Endothelial cell of umbilical vein (primary cell): ENCODE measurements around the gene CARHSP1. TPM values are rescaled to one million over a fixed set of nuclear protein-coding genes. Genes with fewer than 3 reads are reported as not detected.

Experiments
- BruUV-seq: library from RNA; stranded (reverse); fragments of 400-500 nt; replicated peaks from 2 replicates; lab custom pipeline; 2021; lab: Mats Ljungman, UMichigan
- CTCF ChIA-PET: fragments of 300-600, 350-600 bp; sonication (Branson Sonifier 250); formaldehyde crosslinking; loops from one replicate; lab custom pipeline; 2021; ENCODE audit warnings: antibody characterized with exemption, inconsistent platforms; lab: Charles Lee
- POLR2A ChIA-PET: fragments of 300-600, 350-600 bp; sonication (Branson Sonifier 250); formaldehyde crosslinking; loops from one replicate; lab custom pipeline; 2021; ENCODE audit warnings: antibody characterized with exemption, inconsistent platforms; lab: Charles Lee
- DNase-seq: peaks from one replicate; pipeline ENCODE4 v3.0.0-alpha.2; 2011; ENCODE audit warnings: low read depth, low spot score
- FAIRE-seq: peaks from 2 replicates; lab custom pipeline; 2011; peaks lifted over from hg19 to GRCh38; lab: Jason Lieb, UNC
- H2AFZ ChIP-seq: 2 replicates; pipeline ENCODE4 v1.6.0; 2012; ENCODE audit warnings: low read depth, low read length, control low read depth, inconsistent platforms
- H3K27ac ChIP-seq: 2 replicates; pipeline ENCODE4 v1.5.1; 2011; ENCODE audit warnings: low read depth, mild to moderate bottlenecking, control low read depth, low read length, moderate library complexity; ENCODE audit not compliant: insufficient read depth
- H3K27me3 ChIP-seq, 2 experiments: 2 replicates each; pipeline versions ENCODE4 v1.6.0 to v1.6.1; 2011; ENCODE audit warnings: low read length in 2 of 2, mixed read lengths in 1 of 2; ENCODE audit not compliant: control insufficient read depth in 2 of 2, insufficient read depth in 2 of 2
- H3K36me3 ChIP-seq, 2 experiments: 2 replicates in 1 of 2; 3 replicates in 1 of 2; pipeline ENCODE4 v1.5.1; 2011; ENCODE audit warnings: low read length in 2 of 2, mild to moderate bottlenecking in 1 of 2, moderate library complexity in 1 of 2; ENCODE audit not compliant: control insufficient read depth in 2 of 2, insufficient read depth in 2 of 2; ENCODE audit errors: extremely low read depth in 1 of 2
- H3K4me1 ChIP-seq: 3 replicates; pipeline ENCODE4 v1.5.1; 2011; ENCODE audit warnings: mild to moderate bottlenecking, low read length; ENCODE audit not compliant: control insufficient read depth, insufficient read depth; ENCODE audit errors: extremely low read depth
- H3K4me2 ChIP-seq: 2 replicates; pipeline ENCODE4 v1.6.1; 2011; ENCODE audit warnings: low read length, control low read depth, mixed read lengths; ENCODE audit not compliant: insufficient read depth
- H3K4me3 ChIP-seq, 3 experiments: fragments of 200-600 bp in 1 of 3; sonication (generic), shearing (Covaris generic) in 1 of 3; replicated peaks in 1 of 3; 2 replicates each; pipeline ENCODE4 v1.5.1; 2011 to 2016; ENCODE audit warnings: control low read depth in 3 of 3, low read length in 3 of 3, mild to moderate bottlenecking in 2 of 3, inconsistent platforms in 1 of 3, low read depth in 1 of 3, moderate library complexity in 1 of 3; ENCODE audit not compliant: insufficient read depth in 1 of 3
- H3K79me2 ChIP-seq: 2 replicates; pipeline ENCODE4 v1.6.0; 2012; ENCODE audit warnings: low read length, inconsistent platforms; ENCODE audit not compliant: control insufficient read depth, insufficient read depth
- H3K9ac ChIP-seq: replicated peaks from 2 replicates; pipeline ENCODE3; 2011; ENCODE audit warnings: low read length, control low read depth; ENCODE audit not compliant: insufficient read depth; ENCODE audit errors: extremely low read depth
- H3K9me1 ChIP-seq: replicated peaks from 3 replicates; pipeline ENCODE4 v1.6.0; 2011; ENCODE audit warnings: mild to moderate bottlenecking, low read length; ENCODE audit not compliant: control insufficient read depth, insufficient read depth; ENCODE audit errors: extremely low read depth
- H3K9me3 ChIP-seq: replicated peaks from 2 replicates; pipeline ENCODE4 v1.5.1; 2012; ENCODE audit warnings: low read length, inconsistent platforms; ENCODE audit not compliant: control insufficient read depth, insufficient read depth
- H4K20me1 ChIP-seq: replicated peaks from 2 replicates; pipeline ENCODE3; 2011; ENCODE audit warnings: mild to moderate bottlenecking, low read length; ENCODE audit not compliant: control insufficient read depth, insufficient read depth; ENCODE audit errors: extremely low read depth
- CTCF ChIP-seq, 2 donors: IDR thresholded peaks; 1 replicate in 1 of 2; 2 replicates in 1 of 2; pipeline ENCODE4 v1.5.1; 2011; ENCODE audit warnings: low read length in 2 of 2, mild to moderate bottlenecking in 2 of 2, moderate library complexity in 2 of 2, control low read depth in 1 of 2, inconsistent platforms in 1 of 2, low read depth in 1 of 2; ENCODE audit not compliant: insufficient read depth in 1 of 2; ENCODE audit errors: extremely low read depth in 1 of 2
- EZH2 ChIP-seq: IDR thresholded peaks from 2 replicates; pipeline ENCODE4 v1.6.1; 2012; ENCODE audit warnings: borderline replicate concordance, low read depth, mild to moderate bottlenecking, moderate library complexity, low read length, inconsistent platforms; ENCODE audit not compliant: severe bottlenecking
- FOS ChIP-seq: IDR thresholded peaks from 2 replicates; pipeline ENCODE4 v1.6.1; 2011; ENCODE audit warnings: mild to moderate bottlenecking, low read length, moderate library complexity, borderline replicate concordance; ENCODE audit not compliant: insufficient read depth
- GATA2 ChIP-seq: IDR thresholded peaks from 2 replicates; pipeline ENCODE4 v1.7.0; 2011; ENCODE audit warnings: low read depth, mild to moderate bottlenecking, moderate library complexity, mixed read lengths, low read length; ENCODE audit not compliant: insufficient read length, insufficient read depth
- JUN ChIP-seq: IDR thresholded peaks from 2 replicates; pipeline ENCODE4 v1.6.1; 2011; ENCODE audit warnings: borderline replicate concordance, low read depth; ENCODE audit not compliant: insufficient read length, insufficient read depth
- MAX ChIP-seq: IDR thresholded peaks from 2 replicates; pipeline ENCODE4 v1.6.1; 2011; ENCODE audit not compliant: insufficient read depth, insufficient read length
- MYC ChIP-seq: IDR thresholded peaks from one replicate; pipeline ENCODE4 v1.6.1; 2011; ENCODE audit warnings: mild to moderate bottlenecking, low read depth, low read length
- POLR2A ChIP-seq: IDR thresholded peaks from 2 replicates; pipeline ENCODE4 v1.6.1; 2012; ENCODE audit warnings: low read depth, mild to moderate bottlenecking, control low read depth, low read length
- POLR2AphosphoS5 ChIP-seq: IDR thresholded peaks from 2 replicates; pipeline ENCODE4 v1.6.1; 2012; ENCODE audit warnings: low read depth, mild to moderate bottlenecking, control low read depth, low read length, moderate library complexity; ENCODE audit not compliant: insufficient read depth
- dilution Hi-C: fragments of 300-500 bp; cut with MboI; formaldehyde crosslinking; loops from one replicate; pipeline ENCODE4 v1.15.0; 2019; ENCODE audit warnings: low sequenced_read_pairs; ENCODE audit not compliant: extremely low pct_ligation_motif_present
- intact Hi-C: fragments of 100-400 bp; cut with micrococcal nuclease; formaldehyde crosslinking; loops from one replicate; pipeline ENCODE4 v1.10.0; 2022
- polyA plus RNA-seq, 4 experiments: library from polyadenylated mRNA; depleted of rRNA in 3 of 4; stranded (reverse) in 3 of 4; unstranded in 1 of 4; fragments of >200 nt; gene quantifications; 2 replicates each; pipeline versions ENCODE4 v1.2.1 to v1.2.3, GENCODE V29; 2011 to 2012; ENCODE audit warnings: missing spikeins in 1 of 4
- total RNA-seq: library from RNA; stranded (reverse); gene quantifications from 2 replicates; pipeline ENCODE4 v1.2.3, GENCODE V29; 2021

Gene CARHSP1
- total and polyA plus RNA-seq, 2 donors (not counting 3 experiments of a cell fraction or from before 2014, with no cell fraction given): 64.9 to 72.5 TPM

GRCh38 chr16:8853611-8854010 lies 15.2 kb downstream of the CARHSP1 start:
- no TSS peak for BruUV-seq
- FAIRE-seq: no peak
- H4K20me1 ChIP-seq: no peaks in the 10 kb centered on the region

More at GRCh38 chr16:8853611-8854010, 15.2 kb downstream of the CARHSP1 start:
- Histone ChIP-seq H3K4me3 (no peak overlapping the region), H3K27ac (no peak overlapping the region), H3K9me3 (no peaks in the 10 kb centered on the region), H3K79me2 (no peaks in the 10 kb centered on the region), H3K9me1 (no peaks in the 10 kb centered on the region), H2AFZ (no peak overlapping the region), H3K9ac (no peak overlapping the region), H3K4me1 (peaks cover 30% of the 10 kb centered on the region), H3K4me2 (no peak overlapping the region), H3K27me3 (no peaks in the 10 kb centered on the region), H3K36me3 (peaks cover 3 to 29% of the 10 kb centered on the region in 2 experiments)
- dilution Hi-C loops: no loop called here
- no peak for DNase-seq
- intact Hi-C loops: no loop called here
- TF ChIP-seq GATA2 (no peak), JUN (no peak), POLR2AphosphoS5 (no peak), MYC (no peak), POLR2A (no peak), MAX (no peak), CTCF (IDR thresholded peaks at IDR 0.05; ENCODE audit: extremely low read depth in 1 of 2, insufficient read depth in 1 of 2, low read depth in 1 of 2, low read length in 2 of 2) (no peak), FOS (no peak), EZH2 (no peak)
- ChIA-PET POLR2A (interaction anchor here (0.6 to 1.6 kb wide), 3 partner anchors 8 to 21 kb away, joined by 3 to 8 read pairs (median 7); partner anchors contain the start of gene CARHSP1), CTCF (interaction anchor here (1.0 to 1.5 kb wide), 3 partner anchors 15 to 27 kb away, joined by 3 to 4 read pairs (median 4); partner anchors contain the start of gene CARHSP1)
